GM18508 (cell line): ENCODE results near the gene PCDHA8.
"Not testable (repeated sequence)": the region's sequence is repeated elsewhere in the genome, so short reads cannot be mapped to it uniquely, and the experiment has no call there.

Source experiments
- ATAC-seq: cut with Tn5 transposase; IDR thresholded peaks from one replicate; pipeline ENCODE4 v1.9.1; 2021; ENCODE audit warnings: moderate number of reproducible peaks; ENCODE audit not compliant: insufficient read depth, unreplicated experiment

PCDHA8 gene, protein sequence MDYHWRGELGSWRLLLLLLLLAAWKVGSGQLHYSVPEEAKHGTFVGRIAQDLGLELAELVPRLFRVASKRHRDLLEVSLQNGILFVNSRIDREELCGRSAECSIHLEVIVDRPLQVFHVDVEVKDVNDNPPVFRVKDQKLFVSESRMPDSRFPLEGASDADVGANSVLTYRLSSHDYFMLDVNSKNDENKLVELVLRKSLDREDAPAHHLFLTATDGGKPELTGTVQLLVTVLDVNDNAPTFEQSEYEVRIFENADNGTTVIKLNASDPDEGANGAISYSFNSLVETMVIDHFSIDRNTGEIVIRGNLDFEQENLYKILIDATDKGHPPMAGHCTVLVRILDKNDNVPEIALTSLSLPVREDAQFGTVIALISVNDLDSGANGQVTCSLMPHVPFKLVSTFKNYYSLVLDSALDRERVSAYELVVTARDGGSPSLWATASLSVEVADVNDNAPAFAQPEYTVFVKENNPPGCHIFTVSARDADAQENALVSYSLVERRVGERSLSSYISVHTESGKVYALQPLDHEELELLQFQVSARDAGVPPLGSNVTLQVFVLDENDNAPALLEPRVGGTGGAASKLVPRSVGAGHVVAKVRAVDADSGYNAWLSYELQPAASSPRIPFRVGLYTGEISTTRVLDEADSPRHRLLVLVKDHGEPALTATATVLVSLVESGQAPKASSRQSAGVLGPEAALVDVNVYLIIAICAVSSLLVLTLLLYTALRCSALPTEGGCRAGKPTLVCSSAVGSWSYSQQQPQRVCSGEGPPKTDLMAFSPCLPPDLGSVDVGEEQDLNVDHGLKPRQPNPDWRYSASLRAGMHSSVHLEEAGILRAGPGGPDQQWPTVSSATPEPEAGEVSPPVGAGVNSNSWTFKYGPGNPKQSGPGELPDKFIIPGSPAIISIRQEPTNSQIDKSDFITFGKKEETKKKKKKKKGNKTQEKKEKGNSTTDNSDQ

GRCh38 chr5:140840978-140841962 is at the start of gene PCDHA8:
Gene PCDHA8 (plus strand): TSS chr5:140841187. CDS start chr5:140841322, 135 bp downstream.
- ATAC-seq, result no peak

DNA sequence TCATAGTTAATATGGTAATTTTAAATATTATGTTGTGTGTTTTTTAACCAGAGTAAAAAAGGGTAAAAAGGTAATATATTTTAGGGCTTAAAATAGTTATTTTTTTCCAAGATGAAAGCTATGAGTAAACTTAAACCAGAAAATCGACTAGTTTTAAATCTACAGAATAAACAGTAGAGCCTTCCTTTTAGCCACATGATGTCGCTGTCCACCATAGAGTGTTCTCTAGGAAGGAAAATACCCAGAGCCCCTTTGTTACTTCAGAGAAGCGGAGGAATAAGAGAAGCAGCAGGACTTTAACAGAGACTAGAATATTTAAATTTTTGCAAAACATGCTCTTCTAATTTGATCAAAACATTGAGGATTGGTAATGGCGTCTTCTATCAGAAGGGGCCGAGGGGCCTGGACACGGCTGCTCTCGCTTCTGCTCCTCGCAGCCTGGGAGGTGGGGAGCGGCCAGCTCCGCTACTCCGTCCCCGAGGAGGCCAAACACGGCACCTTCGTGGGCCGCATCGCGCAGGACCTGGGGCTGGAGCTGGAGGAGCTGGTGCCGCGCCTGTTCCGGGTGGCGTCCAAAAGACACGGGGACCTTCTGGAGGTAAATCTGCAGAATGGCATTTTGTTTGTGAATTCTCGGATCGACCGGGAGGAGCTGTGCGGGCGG is 46.3 kb upstream of the PCDHA8 start, which contains the start of gene PCDHA2:
Gene PCDHA2 (plus strand): TSS at position 258 of the 664 bp plus-strand sequence.
- ATAC-seq, result no peak

- ATAC-seq, result no peak
These were observed 45.7 kb upstream of the PCDHA8 start for GRCh38 chr5:140795259-140795641.

- not testable (repeated sequence) for ATAC-seq
These were observed 44.8 kb upstream of the PCDHA8 start for GRCh38 chr5:140796072-140796717.

GRCh38 chr5:140796718-140797095 is 44.3 kb upstream of the PCDHA8 start:
- ATAC-seq, result no peak

GRCh38 chr5:140800816-140801493 is 40.0 kb upstream of the PCDHA8 start, which contains the start of gene PCDHA3:
Gene PCDHA3 (plus strand): TSS chr5:140801057.
- ATAC-seq, result no peak

GRCh38 chr5:140801494-140801841 is 39.5 kb upstream of the PCDHA8 start:
- ATAC-seq, result no peak

DNA sequence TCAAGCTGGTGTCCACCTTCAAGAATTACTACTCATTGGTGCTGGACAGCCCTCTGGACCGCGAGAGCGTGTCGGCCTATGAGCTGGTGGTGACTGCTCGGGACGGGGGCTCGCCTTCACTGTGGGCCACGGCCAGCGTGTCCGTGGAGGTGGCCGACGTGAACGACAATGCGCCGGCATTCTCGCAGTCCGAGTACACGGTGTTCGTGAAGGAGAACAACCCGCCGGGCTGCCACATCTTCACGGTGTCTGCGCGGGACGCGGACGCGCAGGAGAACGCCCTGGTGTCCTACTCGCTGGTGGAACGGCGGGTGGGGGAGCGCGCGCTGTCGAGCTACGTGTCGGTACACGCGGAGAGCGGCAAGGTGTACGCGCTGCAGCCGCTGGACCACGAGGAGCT is 38.6 kb upstream of the PCDHA8 start:
- not testable (repeated sequence) for ATAC-seq

DNA sequence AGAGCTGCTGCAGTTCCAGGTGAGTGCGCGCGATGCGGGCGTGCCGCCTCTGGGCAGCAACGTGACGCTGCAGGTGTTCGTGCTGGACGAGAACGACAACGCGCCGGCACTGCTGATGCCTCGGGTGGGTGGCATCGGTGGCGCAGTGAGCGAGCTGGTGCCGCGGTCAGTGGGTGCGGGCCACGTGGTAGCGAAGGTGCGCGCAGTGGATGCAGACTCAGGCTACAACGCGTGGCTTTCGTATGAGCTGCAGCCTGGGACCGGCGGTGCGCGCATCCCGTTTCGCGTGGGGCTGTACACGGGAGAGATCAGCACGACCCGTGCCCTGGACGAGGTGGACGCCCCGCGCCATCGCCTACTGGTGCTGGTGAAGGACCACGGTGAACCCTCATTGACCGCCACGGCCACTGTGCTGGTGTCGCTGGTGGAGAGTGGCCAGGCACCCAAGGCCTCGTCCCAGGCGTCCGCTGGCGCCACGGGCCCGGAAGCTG is 38.2 kb upstream of the PCDHA8 start:
- ATAC-seq, result no peak

DNA sequence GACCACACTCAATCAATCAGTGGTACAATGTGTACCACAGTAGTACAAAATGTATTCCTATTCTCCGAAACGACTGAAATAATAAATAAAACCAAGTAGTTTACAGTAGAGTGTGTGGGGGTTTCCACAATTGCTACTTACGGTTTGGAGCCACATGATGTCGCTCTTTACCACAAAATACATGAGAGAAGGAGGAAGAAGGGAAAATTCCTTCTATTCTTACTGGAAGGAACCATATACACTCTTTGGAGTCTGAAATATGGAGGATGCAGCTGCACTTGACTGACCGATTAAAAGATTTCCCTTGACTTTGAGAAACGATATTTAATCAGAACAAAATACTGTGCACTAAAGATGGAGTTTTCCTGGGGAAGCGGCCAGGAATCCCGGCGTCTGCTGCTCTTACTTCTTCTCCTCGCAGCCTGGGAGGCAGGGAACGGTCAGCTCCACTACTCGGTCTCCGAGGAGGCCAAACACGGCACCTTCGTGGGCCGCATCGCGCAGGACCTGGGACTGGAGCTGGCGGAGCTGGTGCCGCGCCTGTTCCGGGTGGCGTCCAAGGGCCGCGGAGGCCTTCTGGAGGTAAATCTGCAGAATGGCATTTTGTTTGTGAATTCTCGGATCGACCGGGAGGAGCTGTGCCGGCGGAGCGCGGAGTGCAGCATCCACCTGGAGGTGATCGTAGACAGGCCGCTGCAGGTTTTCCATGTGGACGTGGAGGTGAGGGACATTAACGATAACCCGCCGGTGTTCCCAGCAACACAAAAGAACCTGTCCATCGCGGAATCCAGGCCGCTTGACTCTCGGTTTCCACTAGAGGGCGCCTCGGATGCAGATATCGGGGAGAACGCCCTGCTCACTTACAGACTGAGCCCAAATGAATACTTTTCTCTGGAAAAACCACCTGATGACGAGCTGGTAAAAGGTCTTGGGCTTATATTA is 33.9 kb upstream of the PCDHA8 start, which contains the start of gene PCDHA4:
Gene PCDHA4 (plus strand): TSS at position 235 of the 942 bp plus-strand sequence.
- ATAC-seq, result no peak

DNA sequence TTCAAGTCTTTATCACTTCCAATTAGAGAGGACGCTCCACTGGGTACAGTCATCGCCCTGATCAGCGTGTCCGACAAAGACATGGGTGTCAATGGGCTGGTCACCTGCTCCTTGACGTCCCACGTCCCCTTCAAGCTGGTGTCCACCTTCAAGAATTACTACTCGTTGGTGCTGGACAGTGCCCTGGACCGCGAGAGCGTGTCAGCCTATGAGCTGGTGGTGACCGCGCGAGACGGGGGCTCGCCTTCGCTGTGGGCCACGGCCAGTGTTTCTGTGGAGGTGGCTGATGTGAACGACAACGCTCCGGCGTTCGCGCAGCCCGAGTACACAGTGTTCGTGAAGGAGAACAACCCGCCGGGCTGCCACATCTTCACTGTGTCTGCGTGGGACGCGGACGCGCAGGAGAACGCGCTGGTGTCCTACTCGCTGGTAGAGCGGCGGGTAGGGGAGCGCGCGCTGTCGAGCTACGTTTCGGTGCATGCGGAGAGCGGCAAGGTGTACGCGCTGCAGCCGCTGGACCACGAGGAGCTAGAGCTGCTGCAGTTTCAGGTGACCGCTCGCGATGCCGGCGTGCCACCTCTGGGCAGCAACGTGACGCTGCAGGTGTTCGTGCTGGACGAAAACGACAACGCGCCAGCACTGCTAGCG is 32.6 kb upstream of the PCDHA8 start:
- ATAC-seq, result not testable (repeated sequence)

DNA sequence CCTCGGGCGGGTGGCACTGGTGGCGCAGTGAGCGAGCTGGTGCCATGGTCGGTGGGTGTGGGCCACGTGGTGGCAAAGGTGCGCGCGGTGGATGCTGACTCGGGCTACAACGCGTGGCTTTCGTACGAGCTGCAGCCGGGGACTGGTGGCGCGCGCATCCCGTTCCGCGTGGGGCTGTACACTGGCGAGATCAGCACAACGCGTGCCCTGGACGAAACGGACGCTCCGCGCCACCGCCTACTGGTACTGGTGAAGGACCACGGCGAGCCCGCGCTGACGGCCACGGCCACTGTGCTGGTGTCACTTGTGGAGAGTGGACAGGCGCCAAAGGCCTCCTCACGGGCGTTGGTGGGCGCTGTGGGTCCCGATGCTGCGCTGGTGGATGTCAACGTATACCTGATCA is 32.1 kb upstream of the PCDHA8 start:
- no peak for ATAC-seq

GRCh38 chr5:140821375-140822280 is 19.4 kb upstream of the PCDHA8 start, which contains the start of gene PCDHA5:
Gene PCDHA5 (plus strand): TSS chr5:140821613.
- ATAC-seq, result no peak

- no peak for ATAC-seq
These were observed 18.7 kb upstream of the PCDHA8 start for GRCh38 chr5:140822281-140822629.

DNA sequence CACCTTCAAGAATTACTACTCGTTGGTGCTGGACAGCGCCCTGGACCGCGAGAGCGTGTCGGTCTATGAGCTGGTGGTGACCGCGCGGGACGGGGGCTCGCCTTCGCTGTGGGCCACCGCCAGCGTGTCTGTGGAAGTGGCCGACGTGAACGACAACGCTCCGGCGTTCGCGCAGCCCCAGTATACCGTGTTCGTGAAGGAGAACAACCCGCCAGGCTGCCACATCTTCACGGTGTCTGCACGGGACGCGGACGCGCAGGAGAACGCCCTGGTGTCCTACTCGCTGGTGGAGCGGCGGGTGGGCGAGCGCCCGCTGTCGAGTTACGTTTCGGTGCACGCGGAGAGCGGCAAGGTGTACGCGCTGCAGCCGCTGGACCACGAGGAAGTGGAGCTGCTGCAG is 18.0 kb upstream of the PCDHA8 start:
- not testable (repeated sequence) for ATAC-seq

GRCh38 chr5:140823475-140823874 is 17.5 kb upstream of the PCDHA8 start:
- no peak for ATAC-seq
